HepG2 (cell line): ENCODE measurements around the gene MED19. TPM values are rescaled to one million over a fixed set of nuclear protein-coding genes. Genes with fewer than 3 reads are reported as not detected.

Source experiments
- CEBPB ChIP-seq: IDR thresholded peaks from 2 replicates; pipeline ENCODE4 v1.6.1; 2011; ENCODE audit warnings: low read depth, low read length, improper control_type of control experiment, borderline replicate concordance
- ELF3 ChIP-seq: IDR thresholded peaks from 2 replicates; pipeline ENCODE4 v1.6.1; 2016; ENCODE audit warnings: missing genetic modification reagents, missing compliant biosample characterization
- KDM4B ChIP-seq: sonication (generic); formaldehyde crosslinking; IDR thresholded peaks from 2 replicates; pipeline ENCODE4 v1.4.0; 2020; ENCODE audit warnings: missing genetic modification reagents
- NCOR1 ChIP-seq: fragments of 200-600 bp; sonication (generic); IDR thresholded peaks from 2 replicates; pipeline ENCODE4 v1.7.0; 2017; ENCODE audit warnings: antibody characterized with exemption, low read length, borderline replicate concordance
- NFKB2 ChIP-seq: sonication (generic); formaldehyde crosslinking; IDR thresholded peaks from 2 replicates; pipeline ENCODE4 v1.4.0; 2020; ENCODE audit warnings: missing genetic modification reagents, borderline replicate concordance
- NFYC ChIP-seq: IDR thresholded peaks from 2 replicates; pipeline ENCODE4 v1.6.1; 2016; ENCODE audit warnings: missing genetic modification reagents, missing compliant biosample characterization
- PATZ1 ChIP-seq: sonication (generic); formaldehyde crosslinking; IDR thresholded peaks from 2 replicates; pipeline ENCODE4 v1.4.0; 2020; ENCODE audit warnings: missing genetic modification reagents
- POLR2G ChIP-seq: fragments of 200-400 bp; formaldehyde crosslinking; IDR thresholded peaks from 2 replicates; pipeline ENCODE4 v1.6.1; 2018; ENCODE audit warnings: mild to moderate bottlenecking, low read depth, low read length, moderate library complexity
- RFX3 ChIP-seq: IDR thresholded peaks from 2 replicates; pipeline ENCODE4 v1.6.1; 2016; ENCODE audit warnings: missing biosample characterization, missing genetic modification reagents
- SIN3A ChIP-seq: IDR thresholded peaks from 2 replicates; pipeline ENCODE4 v1.6.1; 2011; ENCODE audit warnings: low read depth, mild to moderate bottlenecking, control low read depth, low read length, borderline replicate concordance
- SMAD3 ChIP-seq: sonication (generic); formaldehyde crosslinking; IDR thresholded peaks from 2 replicates; pipeline ENCODE4 v1.4.0; 2020; ENCODE audit warnings: missing genetic modification reagents
- ZBTB8A ChIP-seq: sonication (generic); formaldehyde crosslinking; IDR thresholded peaks from 2 replicates; pipeline ENCODE4 v1.4.0; 2020; ENCODE audit warnings: mild to moderate bottlenecking, low read depth, missing genetic modification reagents, borderline replicate concordance
- ZIK1 ChIP-seq: sonication (generic); formaldehyde crosslinking; IDR thresholded peaks from 2 replicates; pipeline ENCODE4 v1.5.0; 2020; ENCODE audit warnings: mild to moderate bottlenecking, low read depth, missing genetic modification reagents, borderline replicate concordance
- ZMAT3 ChIP-seq: sonication (generic); formaldehyde crosslinking; conservative IDR thresholded peaks from 2 replicates; pipeline ENCODE4 v1.7.0; 2021; ENCODE audit warnings: missing genetic modification reagents
- ZNF225 ChIP-seq: sonication (generic); formaldehyde crosslinking; IDR thresholded peaks from 2 replicates; pipeline ENCODE4 v1.4.0; 2020; ENCODE audit warnings: mild to moderate bottlenecking, missing genetic modification reagents
- ZNF275 ChIP-seq: sonication (generic); formaldehyde crosslinking; IDR thresholded peaks from 2 replicates; pipeline ENCODE4 v1.8.0; 2022; ENCODE audit warnings: missing genetic modification reagents, mild to moderate bottlenecking, inconsistent platforms, borderline replicate concordance
- ZNF512 ChIP-seq: sonication (generic); formaldehyde crosslinking; IDR thresholded peaks from 2 replicates; pipeline ENCODE4 v1.4.0; 2020; ENCODE audit warnings: mild to moderate bottlenecking, missing genetic modification reagents
- ZNF709 ChIP-seq: sonication (generic); formaldehyde crosslinking; IDR thresholded peaks from 2 replicates; pipeline ENCODE4 v1.5.0; 2020; ENCODE audit warnings: mild to moderate bottlenecking, missing genetic modification reagents
- ZSCAN22 ChIP-seq: sonication (generic); formaldehyde crosslinking; IDR thresholded peaks from 2 replicates; pipeline ENCODE4 v1.4.0; 2020; ENCODE audit warnings: mild to moderate bottlenecking, missing genetic modification reagents
- polyA plus RNA-seq, 8 experiments: library from polyadenylated mRNA; depleted of rRNA in 3 of 8; stranded (reverse) in 7 of 8; unstranded in 1 of 8; fragments of >200 nt; fragmentation: Illumina TruSeq in 4 of 8; extraction: Trizol in 4 of 8; gene quantifications; 2 replicates each; pipeline versions ENCODE4 v1.2.1 to v1.2.3, GENCODE V29; 2011 to 2016; ENCODE audit warnings: low read depth in 4 of 8, missing spikeins in 1 of 8, mixed read lengths in 1 of 8; ENCODE audit not compliant: insufficient read depth in 1 of 8
- total RNA-seq, 5 experiments: library from RNA; depleted of rRNA; stranded (reverse); fragments of >200 nt; fragmentation: Illumina TruSeq; extraction: Trizol; gene quantifications; 2 replicates each; pipeline ENCODE4 v1.2.3, GENCODE V29; 2016; ENCODE audit warnings: low read depth in 1 of 5
- TF ChIP-seq, protein P1 (sequence below): sonication (generic); formaldehyde crosslinking; IDR thresholded peaks from 2 replicates; pipeline ENCODE4 v1.4.0; 2020; ENCODE audit warnings: missing genetic modification reagents

Gene MED19
- total and polyA plus RNA-seq, 2 of the 13 experiments (the other 11 are each of a cell fraction or from before 2014, with no cell fraction given): 12.9 to 13.8 TPM

- TF ChIP-seq PATZ1 (CRISPR knock-in tag) (no peak), NFKB2 (CRISPR knock-in tag) (peak; percentile 53; the same call in 1 of the 2 replicates), ZMAT3 (CRISPR knock-in tag) (no peak), ZNF709 (CRISPR knock-in tag) (0 out of 2 replicates have a peak, but pooled peaks have one; percentile 37), ZNF512 (CRISPR knock-in tag) (no peak), ZSCAN22 (no peak), NCOR1 (no peak), NFYC (CRISPR knock-in tag) (peak; percentile 82), ZIK1 (CRISPR knock-in tag) (no peak; the same call in 1 of the 2 replicates), SIN3A (peak; percentile 56; the same call in 1 of the 2 replicates), ZBTB8A (no peak), ZNF275 (CRISPR knock-in tag) (no peak), SMAD3 (CRISPR knock-in tag) (no peak), KDM4B (CRISPR knock-in tag) (no peak), POLR2G (peak; percentile 73), ELF3 (peak; percentile 91), RFX3 (CRISPR knock-in tag) (no peak), CEBPB (peak; percentile 43; the same call in 1 of the 2 replicates), ZNF225 (0 out of 2 replicates have a peak, but pooled peaks have one; percentile 58)
- TF ChIP-seq, protein P1, sequence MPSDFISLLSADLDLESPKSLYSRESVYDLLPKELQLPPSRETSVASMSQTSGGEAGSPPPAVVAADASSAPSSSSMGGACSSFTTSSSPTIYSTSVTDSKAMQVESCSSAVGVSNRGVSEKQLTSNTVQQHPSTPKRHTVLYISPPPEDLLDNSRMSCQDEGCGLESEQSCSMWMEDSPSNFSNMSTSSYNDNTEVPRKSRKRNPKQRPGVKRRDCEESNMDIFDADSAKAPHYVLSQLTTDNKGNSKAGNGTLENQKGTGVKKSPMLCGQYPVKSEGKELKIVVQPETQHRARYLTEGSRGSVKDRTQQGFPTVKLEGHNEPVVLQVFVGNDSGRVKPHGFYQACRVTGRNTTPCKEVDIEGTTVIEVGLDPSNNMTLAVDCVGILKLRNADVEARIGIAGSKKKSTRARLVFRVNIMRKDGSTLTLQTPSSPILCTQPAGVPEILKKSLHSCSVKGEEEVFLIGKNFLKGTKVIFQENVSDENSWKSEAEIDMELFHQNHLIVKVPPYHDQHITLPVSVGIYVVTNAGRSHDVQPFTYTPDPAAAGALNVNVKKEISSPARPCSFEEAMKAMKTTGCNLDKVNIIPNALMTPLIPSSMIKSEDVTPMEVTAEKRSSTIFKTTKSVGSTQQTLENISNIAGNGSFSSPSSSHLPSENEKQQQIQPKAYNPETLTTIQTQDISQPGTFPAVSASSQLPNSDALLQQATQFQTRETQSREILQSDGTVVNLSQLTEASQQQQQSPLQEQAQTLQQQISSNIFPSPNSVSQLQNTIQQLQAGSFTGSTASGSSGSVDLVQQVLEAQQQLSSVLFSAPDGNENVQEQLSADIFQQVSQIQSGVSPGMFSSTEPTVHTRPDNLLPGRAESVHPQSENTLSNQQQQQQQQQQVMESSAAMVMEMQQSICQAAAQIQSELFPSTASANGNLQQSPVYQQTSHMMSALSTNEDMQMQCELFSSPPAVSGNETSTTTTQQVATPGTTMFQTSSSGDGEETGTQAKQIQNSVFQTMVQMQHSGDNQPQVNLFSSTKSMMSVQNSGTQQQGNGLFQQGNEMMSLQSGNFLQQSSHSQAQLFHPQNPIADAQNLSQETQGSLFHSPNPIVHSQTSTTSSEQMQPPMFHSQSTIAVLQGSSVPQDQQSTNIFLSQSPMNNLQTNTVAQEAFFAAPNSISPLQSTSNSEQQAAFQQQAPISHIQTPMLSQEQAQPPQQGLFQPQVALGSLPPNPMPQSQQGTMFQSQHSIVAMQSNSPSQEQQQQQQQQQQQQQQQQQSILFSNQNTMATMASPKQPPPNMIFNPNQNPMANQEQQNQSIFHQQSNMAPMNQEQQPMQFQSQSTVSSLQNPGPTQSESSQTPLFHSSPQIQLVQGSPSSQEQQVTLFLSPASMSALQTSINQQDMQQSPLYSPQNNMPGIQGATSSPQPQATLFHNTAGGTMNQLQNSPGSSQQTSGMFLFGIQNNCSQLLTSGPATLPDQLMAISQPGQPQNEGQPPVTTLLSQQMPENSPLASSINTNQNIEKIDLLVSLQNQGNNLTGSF (CRISPR knock-in tag): peak; percentile 11; the same call in 1 of the 2 replicates
Observed at GRCh38 chr11:57667117-57667735, 44.8 kb downstream of the MED19 start (continued).
